RWPE2 (cell line): ENCODE results near the gene PLCH1.

Source experiments
- ATAC-seq: fragments of 200-7000 bp; cut with Tn5 transposase; 3 replicates; pipeline ENCODE4 v1.9.1; 2021; ENCODE audit warnings: low read depth
- DNase-seq: peaks from one replicate; pipeline ENCODE4 v3.0.0-alpha.2; 2020; ENCODE audit warnings: low spot score
- H3K27ac ChIP-seq: fragments of 450-650 bp; 2 replicates; pipeline ENCODE4 v1.5.1; 2017; ENCODE audit warnings: mild to moderate bottlenecking; ENCODE audit not compliant: poor library complexity, severe bottlenecking
- H3K27me3 ChIP-seq: fragments of 250-450 bp; sonication (Bioruptor Pico); 2 replicates; pipeline ENCODE4 v1.5.1; 2021; ENCODE audit warnings: mild to moderate bottlenecking, moderate library complexity; ENCODE audit not compliant: insufficient read depth, poor library complexity, severe bottlenecking
- H3K36me3 ChIP-seq: fragments of 250-450 bp; sonication (Bioruptor Pico); 2 replicates; pipeline ENCODE4 v1.5.1; 2020; ENCODE audit warnings: low read depth, mild to moderate bottlenecking, moderate library complexity
- H3K4me1 ChIP-seq: fragments of 250-450 bp; sonication (Bioruptor Pico); 2 replicates; pipeline ENCODE4 v1.5.1; 2021; ENCODE audit warnings: mild to moderate bottlenecking, moderate library complexity; ENCODE audit not compliant: insufficient read depth, poor library complexity, severe bottlenecking
- H3K4me3 ChIP-seq: fragments of 250-450 bp; sonication (Bioruptor Pico); 2 replicates; pipeline ENCODE4 v1.5.1; 2021; ENCODE audit warnings: mild to moderate bottlenecking, moderate library complexity; ENCODE audit not compliant: severe bottlenecking
- H3K9me3 ChIP-seq: fragments of 250-450 bp; sonication (Bioruptor Pico); 2 replicates; pipeline ENCODE4 v1.5.1; 2021; ENCODE audit warnings: mild to moderate bottlenecking, moderate library complexity; ENCODE audit not compliant: severe bottlenecking
- TF ChIP-seq, protein P1 (sequence below): fragments of 450-650 bp; IDR thresholded peaks from one replicate; pipeline ENCODE4 v1.5.1; 2017; ENCODE audit warnings: mild to moderate bottlenecking, moderate library complexity; ENCODE audit not compliant: poor library complexity, severe bottlenecking

The PLCH1 gene

DNA sequence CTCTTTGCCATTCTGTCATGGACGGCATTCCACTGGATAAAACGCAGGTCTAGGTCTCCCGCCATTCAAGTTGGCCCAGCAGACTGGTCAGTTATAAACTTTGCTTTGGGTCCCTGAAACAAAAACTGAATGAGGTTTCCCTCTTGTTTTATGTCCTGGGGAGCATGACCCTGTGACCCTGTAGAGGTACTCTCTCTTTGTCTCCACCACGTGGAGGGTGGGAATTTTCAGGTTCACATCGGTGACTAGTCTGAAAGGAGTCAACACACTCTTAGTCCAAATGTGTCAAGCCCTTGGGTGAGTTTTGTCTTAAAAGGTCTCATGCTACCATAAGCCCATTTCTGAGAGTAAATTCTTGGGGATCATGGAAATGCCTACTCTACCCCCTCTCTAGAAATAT is 139.9 kb downstream of the PLCH1 start:
- TF ChIP-seq, protein P1, sequence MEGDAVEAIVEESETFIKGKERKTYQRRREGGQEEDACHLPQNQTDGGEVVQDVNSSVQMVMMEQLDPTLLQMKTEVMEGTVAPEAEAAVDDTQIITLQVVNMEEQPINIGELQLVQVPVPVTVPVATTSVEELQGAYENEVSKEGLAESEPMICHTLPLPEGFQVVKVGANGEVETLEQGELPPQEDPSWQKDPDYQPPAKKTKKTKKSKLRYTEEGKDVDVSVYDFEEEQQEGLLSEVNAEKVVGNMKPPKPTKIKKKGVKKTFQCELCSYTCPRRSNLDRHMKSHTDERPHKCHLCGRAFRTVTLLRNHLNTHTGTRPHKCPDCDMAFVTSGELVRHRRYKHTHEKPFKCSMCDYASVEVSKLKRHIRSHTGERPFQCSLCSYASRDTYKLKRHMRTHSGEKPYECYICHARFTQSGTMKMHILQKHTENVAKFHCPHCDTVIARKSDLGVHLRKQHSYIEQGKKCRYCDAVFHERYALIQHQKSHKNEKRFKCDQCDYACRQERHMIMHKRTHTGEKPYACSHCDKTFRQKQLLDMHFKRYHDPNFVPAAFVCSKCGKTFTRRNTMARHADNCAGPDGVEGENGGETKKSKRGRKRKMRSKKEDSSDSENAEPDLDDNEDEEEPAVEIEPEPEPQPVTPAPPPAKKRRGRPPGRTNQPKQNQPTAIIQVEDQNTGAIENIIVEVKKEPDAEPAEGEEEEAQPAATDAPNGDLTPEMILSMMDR = no peak
- ATAC-seq = no peak
- Histone ChIP-seq H3K4me3 (no peak overlapping the region), H3K27ac (no peak overlapping the region), H3K36me3 (no peaks in the 10 kb centered on the region), H3K9me3 (no peaks in the 10 kb centered on the region), H3K4me1 (no peaks in the 10 kb centered on the region), H3K27me3 (no peaks in the 10 kb centered on the region)
- no peak for DNase-seq

DNA sequence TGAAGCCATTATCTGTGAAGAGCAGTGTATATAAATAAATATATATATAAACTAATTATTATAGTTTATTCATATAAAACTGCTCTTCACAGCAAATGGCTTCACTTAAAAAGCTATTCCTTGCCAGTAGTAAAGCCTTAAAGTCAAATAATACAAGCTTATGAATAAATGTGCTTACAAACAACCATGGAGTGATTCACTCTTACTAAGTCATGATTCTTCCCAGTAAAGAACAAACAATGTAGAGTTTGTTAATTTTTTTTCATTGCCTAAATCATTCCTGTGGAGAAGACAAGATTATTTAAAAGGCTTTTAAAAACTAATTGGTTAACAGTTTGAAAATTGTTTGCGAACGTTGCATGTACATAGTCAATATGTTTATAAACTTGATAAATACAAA is 140.7 kb downstream of the PLCH1 start:
- no peaks in the 10 kb centered on the region for H3K27me3 ChIP-seq
- H3K9me3 ChIP-seq = no peaks in the 10 kb centered on the region
- H3K27ac ChIP-seq = no peak overlapping the region
- TF ChIP-seq, protein P1 = no peak
- H3K36me3 ChIP-seq = no peaks in the 10 kb centered on the region
- ATAC-seq (no peak), DNase-seq (no peak)
- no peaks in the 10 kb centered on the region for H3K4me1 ChIP-seq
- no peak overlapping the region for H3K4me3 ChIP-seq

- Histone ChIP-seq H3K36me3 (no peaks in the 10 kb centered on the region), H3K9me3 (no peaks in the 10 kb centered on the region), H3K27ac (no peak overlapping the region), H3K4me3 (no peak overlapping the region), H3K27me3 (no peaks in the 10 kb centered on the region), H3K4me1 (no peaks in the 10 kb centered on the region)
- ATAC-seq = no peak
- no peak for DNase-seq
- TF ChIP-seq, protein P1 = no peak
Measured at GRCh38 chr3:155603302-155603701, 141.6 kb downstream of the PLCH1 start.

DNA sequence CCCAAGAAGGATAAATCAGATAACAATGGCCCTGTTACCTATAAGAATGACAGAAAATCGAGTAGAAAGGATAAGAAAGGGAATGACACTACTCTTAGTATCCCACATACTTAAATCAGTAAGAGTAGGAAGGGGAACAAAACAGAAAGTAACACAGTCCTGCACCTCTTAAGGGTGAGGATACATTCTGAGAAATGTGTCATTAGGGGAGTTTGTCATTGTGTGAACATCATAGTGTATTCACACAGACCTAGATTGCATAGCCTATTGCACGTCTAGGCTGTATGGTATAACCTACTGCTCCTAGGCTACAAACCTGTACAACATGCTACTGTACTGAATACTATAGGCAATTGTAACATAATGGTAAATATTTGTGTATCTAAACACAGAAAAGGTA is 142.6 kb downstream of the PLCH1 start:
- TF ChIP-seq, protein P1 = no peak
- no peaks in the 10 kb centered on the region for H3K27me3 ChIP-seq
- DNase-seq = no peak
- no peaks in the 10 kb centered on the region for H3K4me1 ChIP-seq
- H3K9me3 ChIP-seq = no peaks in the 10 kb centered on the region
- no peaks in the 10 kb centered on the region for H3K36me3 ChIP-seq
- H3K27ac ChIP-seq = no peak overlapping the region
- H3K4me3 ChIP-seq = no peak overlapping the region
- no peak for ATAC-seq

- no peak overlapping the region for H3K27ac ChIP-seq
- H3K36me3 ChIP-seq = no peaks in the 10 kb centered on the region
- ATAC-seq = no peak
- H3K4me1 ChIP-seq = no peaks in the 10 kb centered on the region
- H3K27me3 ChIP-seq = no peaks in the 10 kb centered on the region
- no peaks in the 10 kb centered on the region for H3K9me3 ChIP-seq
- H3K4me3 ChIP-seq = no peak overlapping the region
- DNase-seq = no peak
- TF ChIP-seq, protein P1 = no peak
Measured at GRCh38 chr3:155598671-155599070, 146.2 kb downstream of the PLCH1 start.
